ENCODE results near the gene ZW10.

Gene ZW10

DNA sequence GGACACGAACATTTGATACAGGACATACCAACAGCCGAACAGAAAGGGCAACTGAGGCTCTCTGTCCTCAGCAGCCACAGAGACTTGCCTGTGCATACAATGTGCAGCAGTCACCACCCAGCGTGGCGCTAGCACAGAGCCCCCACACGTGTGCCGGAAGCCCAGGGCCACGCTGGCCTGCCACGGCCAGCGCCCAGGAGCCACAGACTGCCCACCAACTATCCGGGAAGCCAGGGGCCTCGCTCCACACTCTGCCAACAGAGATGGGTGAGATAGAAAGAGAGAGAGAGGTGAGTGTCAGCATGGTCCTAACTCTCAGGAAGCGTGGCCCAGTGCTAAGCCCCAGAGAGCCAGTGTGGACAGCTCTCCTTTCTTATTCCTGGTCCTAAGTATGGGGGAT, 79.1 kb downstream of the ZW10 start:
- DNase-seq: no peak

- no peak for DNase-seq
These were observed 80.5 kb downstream of the ZW10 start for GRCh38 chr11:113693030-113693429.

GRCh38 chr11:113690619-113691569, 82.6 kb downstream of the ZW10 start:
- no peak for DNase-seq

DNA sequence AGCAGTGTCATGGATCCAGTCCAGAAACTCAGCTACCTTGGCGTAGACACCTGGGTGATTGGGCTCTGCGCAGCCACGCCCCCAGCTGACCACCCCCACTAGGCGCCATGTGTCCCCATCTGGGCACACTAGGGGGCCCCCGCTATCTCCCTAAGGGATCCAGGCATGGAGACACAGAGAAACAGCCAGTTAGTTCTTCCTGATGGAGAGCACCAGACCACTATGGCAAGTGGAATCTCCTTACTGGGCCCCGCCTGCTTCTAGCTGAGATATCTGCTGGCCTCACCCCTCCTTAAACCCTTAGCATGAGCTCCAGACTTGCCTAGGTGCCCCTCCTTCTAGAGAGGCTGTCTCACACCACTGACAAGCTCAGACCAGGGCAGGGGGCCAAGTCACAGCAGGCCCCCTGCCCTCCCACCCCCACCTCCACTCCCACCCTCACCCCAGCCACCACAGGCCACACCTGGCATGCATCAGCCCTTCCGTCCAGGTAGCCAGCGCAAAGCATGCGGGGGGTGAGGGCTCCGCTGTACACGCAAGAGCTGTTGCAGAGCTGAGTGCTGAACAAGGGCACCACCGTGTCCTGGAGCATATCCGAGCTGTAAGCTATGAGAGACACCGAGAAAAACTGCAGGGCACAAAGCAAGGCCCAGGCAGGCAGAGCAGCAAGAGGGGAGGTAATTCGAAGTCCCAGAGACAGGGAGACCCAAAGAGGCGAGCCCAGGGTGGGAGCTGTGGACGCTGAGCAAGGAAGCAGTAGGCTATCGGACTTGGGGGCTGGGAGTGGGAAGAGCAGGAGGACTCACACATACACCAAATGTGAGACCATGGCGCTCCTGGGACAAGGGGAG, 83.5 kb downstream of the ZW10 start:
- DNase-seq: no peak

GRCh38 chr11:113685654-113686359, 87.7 kb downstream of the ZW10 start:
- DNase-seq: no peak

- no peak for DNase-seq
These were observed 89.0 kb downstream of the ZW10 start for GRCh38 chr11:113684496-113684895.

DNA sequence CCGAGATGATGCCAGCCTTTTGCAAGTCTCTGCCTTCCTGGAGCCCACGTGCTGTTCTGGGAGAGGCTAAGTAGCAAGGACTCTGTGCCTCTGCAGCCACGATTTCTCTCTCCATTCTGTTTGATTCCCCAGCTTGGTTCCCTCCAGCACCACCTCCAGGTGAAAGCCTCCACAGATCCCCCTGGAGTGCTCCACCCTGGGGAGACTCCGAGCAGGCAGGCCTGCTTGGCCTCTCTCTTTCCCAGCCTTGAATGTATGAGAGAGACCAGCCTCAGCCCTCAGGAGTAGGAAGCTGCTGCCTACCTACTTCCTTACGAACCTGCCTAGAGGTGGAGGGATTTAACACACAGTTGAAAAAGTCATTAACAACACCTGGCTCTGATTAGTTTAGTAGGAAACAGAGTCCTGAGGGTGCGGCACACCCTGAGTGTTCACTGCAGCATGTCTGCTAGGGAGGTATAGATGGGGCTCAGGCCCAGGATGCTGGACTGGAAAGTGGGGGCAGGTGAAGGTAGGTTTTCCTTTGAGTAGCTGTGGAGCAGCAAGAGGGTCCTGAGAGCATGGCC, 89.9 kb downstream of the ZW10 start:
- no peak for DNase-seq

Data from stimulated activated CD4-positive, alpha-beta T cell treated with anti-CD3 and anti-CD28 coated beads, Interleukin-1b, Interleukin-23, amount 100 ng/mL, for 48 hours (primary cell).